Smooth muscle cell (in vitro differentiated cells): ENCODE measurements around the gene MEX3C. TPM values are rescaled to one million over a fixed set of nuclear protein-coding genes. Genes with fewer than 3 reads are reported as not detected.

Experiments
- DNase-seq: peaks from one replicate; lab custom pipeline; 2025; ENCODE audit not compliant: unreplicated experiment; lab: John Stamatoyannopoulos, UW
- H2AFZ ChIP-seq: fragments of 200-600 bp; sonication (generic); 2 replicates; pipeline ENCODE4 v1.6.0; 2016; ENCODE audit warnings: antibody characterized with exemption, low read depth, mild to moderate bottlenecking
- H3F3A ChIP-seq: fragments of 200-600 bp; sonication (generic); 2 replicates; pipeline ENCODE4 v1.6.0; 2017; ENCODE audit warnings: antibody characterized with exemption, low read depth
- H3K27ac ChIP-seq: fragments of 200-600 bp; sonication (generic); 2 replicates; pipeline ENCODE4 v1.5.1; 2016; ENCODE audit warnings: low read depth, mild to moderate bottlenecking
- H3K27me3 ChIP-seq: fragments of 200-600 bp; sonication (generic); 2 replicates; pipeline ENCODE4 v1.6.1; 2016; ENCODE audit warnings: low read depth, mild to moderate bottlenecking
- H3K36me3 ChIP-seq: fragments of 200-600 bp; sonication (generic); 2 replicates; pipeline ENCODE4 v1.5.1; 2016; ENCODE audit warnings: low read depth
- H3K4me1 ChIP-seq: fragments of 200-600 bp; sonication (generic); 2 replicates; pipeline ENCODE4 v1.5.1; 2016; ENCODE audit warnings: low read depth
- H3K4me2 ChIP-seq: fragments of 200-600 bp; sonication (generic); 2 replicates; pipeline ENCODE4 v1.6.0; 2016; ENCODE audit warnings: mild to moderate bottlenecking
- H3K4me3 ChIP-seq: fragments of 200-600 bp; sonication (generic); 2 replicates; pipeline ENCODE4 v1.5.1; 2016; ENCODE audit warnings: mild to moderate bottlenecking
- H3K79me2 ChIP-seq: fragments of 200-600 bp; sonication (generic); 2 replicates; pipeline ENCODE4 v1.6.0; 2016; ENCODE audit warnings: low read depth, mild to moderate bottlenecking
- H3K9ac ChIP-seq: fragments of 200-600 bp; sonication (generic); 2 replicates; pipeline ENCODE4 v1.6.0; 2016; ENCODE audit warnings: low read depth
- H3K9me3 ChIP-seq: fragments of 200-600 bp; sonication (generic); replicated peaks from 2 replicates; pipeline ENCODE4 v1.5.1; 2016; ENCODE audit warnings: low read depth
- H4K20me1 ChIP-seq: fragments of 200-600 bp; sonication (generic); 2 replicates; pipeline ENCODE4 v1.6.0; 2016; ENCODE audit warnings: low read depth
- CTCF ChIP-seq: fragments of 200-600 bp; sonication (generic); IDR thresholded peaks from 2 replicates; pipeline ENCODE4 v1.5.1; 2017; ENCODE audit warnings: borderline replicate concordance, mild to moderate bottlenecking, antibody characterized with exemption; ENCODE audit not compliant: insufficient read depth, poor library complexity, severe bottlenecking
- WGBS: methylation state at CpG from one replicate; pipeline ENCODE4 v1.1.7; 2016; ENCODE audit warnings: low lambda C conversion rate; 5-methylcytosine and 5-hydroxymethylcytosine counted together
- polyA plus RNA-seq: library from polyadenylated mRNA; unstranded; fragments of >200 nt; fragmentation: Nextera tagmentation; extraction: Ambion mirVana; gene quantifications from 2 replicates; pipeline ENCODE4 v1.2.1, GENCODE V29; 2016
- total RNA-seq: library from RNA; depleted of rRNA; stranded (reverse); fragments of >200 nt; gene quantifications from 2 replicates; pipeline ENCODE4 v1.2.3, GENCODE V29; 2014

MEX3C gene
- 81.4 and 97.4 TPM in 2 replicates for total RNA-seq
- polyA plus RNA-seq: 28.7 and 34.4 TPM in 2 replicates

- under 1% methylated on average over 47 of the region's 51 CpGs for WGBS
- no peaks in the 10 kb centered on the region for H3K9me3 ChIP-seq
Observed at GRCh38 chr18:51197661-51198424, at the start of gene MEX3C. Gene MEX3C, minus strand, starts transcription at chr18:51197681. Its CDS starts 361 bp downstream, at chr18:51197320.

GRCh38 chr18:51241226-51241625 lies 43.7 kb upstream of the MEX3C start:
- H3K4me1 ChIP-seq: no peaks in the 10 kb centered on the region
- H3F3A ChIP-seq: peaks cover 5% of the 10 kb centered on the region
- TF ChIP-seq CTCF: no peak
- no peak overlapping the region for H3K9ac ChIP-seq
- no peak for DNase-seq
- no peaks in the 10 kb centered on the region for H3K27me3 ChIP-seq
- no peak overlapping the region for H3K4me3 ChIP-seq
- H3K36me3 ChIP-seq: no peaks in the 10 kb centered on the region
- no peaks in the 10 kb centered on the region for H3K79me2 ChIP-seq
- WGBS: 82% methylated on average over 3 of the region's 3 CpGs
- no peak overlapping the region for H3K27ac ChIP-seq
- no peak overlapping the region for H2AFZ ChIP-seq
- H3K4me2 ChIP-seq: no peak overlapping the region
- no peaks in the 10 kb centered on the region for H3K9me3 ChIP-seq
- no peaks in the 10 kb centered on the region for H4K20me1 ChIP-seq

More at GRCh38 chr18:51197661-51198424, at the start of gene MEX3C:
- Histone ChIP-seq H3K9ac (peak within 1 kb of the TSS; percentile 92), H3K27me3 (no peaks in the 10 kb centered on the region), H4K20me1 (peaks cover 34% of the 10 kb centered on the region), H3K27ac (peak within 1 kb of the TSS; percentile 95), H3K4me2 (peak within 1 kb of the TSS; percentile 93), H3K36me3 (no peaks in the 10 kb centered on the region), H2AFZ (peak within 1 kb of the TSS; percentile 85), H3K79me2 (peaks cover 40% of the 10 kb centered on the region), H3K4me1 (peaks cover 21% of the 10 kb centered on the region), H3K4me3 (peak within 1 kb of the TSS; percentile 86), H3F3A (no peaks in the 10 kb centered on the region)
- peak; percentile 95 for DNase-seq
- no peak for TF ChIP-seq CTCF

- H3K27ac ChIP-seq: peak overlapping the region; percentile 85
- H3K9ac ChIP-seq: peak overlapping the region; percentile 32
- H3K4me1 ChIP-seq: peaks cover 13% of the 10 kb centered on the region
- no peak for DNase-seq
- TF ChIP-seq CTCF: no peak
- no peaks in the 10 kb centered on the region for H3K27me3 ChIP-seq
- H3K4me3 ChIP-seq: no peak overlapping the region
- 0% methylated on average over 2 of the region's 2 CpGs for WGBS
- no peaks in the 10 kb centered on the region for H3K36me3 ChIP-seq
- H3K4me2 ChIP-seq: peak overlapping the region; percentile 75
- no peak overlapping the region for H2AFZ ChIP-seq
- H4K20me1 ChIP-seq: no peaks in the 10 kb centered on the region
- peaks cover 14% of the 10 kb centered on the region for H3F3A ChIP-seq
- no peaks in the 10 kb centered on the region for H3K79me2 ChIP-seq
- H3K9me3 ChIP-seq: no peaks in the 10 kb centered on the region
Observed at GRCh38 chr18:51236225-51236624, 38.7 kb upstream of the MEX3C start.
